ENCODE measurements around the gene UBE3C. TPM values are rescaled to one million over a fixed set of nuclear protein-coding genes. Genes with fewer than 3 reads are reported as not detected.

The UBE3C gene
- 61.4 to 74.3 TPM (median 68.2 TPM) in 5 replicates for total RNA-seq (2022; extraction: Qiagen RNA extraction)

DNA sequence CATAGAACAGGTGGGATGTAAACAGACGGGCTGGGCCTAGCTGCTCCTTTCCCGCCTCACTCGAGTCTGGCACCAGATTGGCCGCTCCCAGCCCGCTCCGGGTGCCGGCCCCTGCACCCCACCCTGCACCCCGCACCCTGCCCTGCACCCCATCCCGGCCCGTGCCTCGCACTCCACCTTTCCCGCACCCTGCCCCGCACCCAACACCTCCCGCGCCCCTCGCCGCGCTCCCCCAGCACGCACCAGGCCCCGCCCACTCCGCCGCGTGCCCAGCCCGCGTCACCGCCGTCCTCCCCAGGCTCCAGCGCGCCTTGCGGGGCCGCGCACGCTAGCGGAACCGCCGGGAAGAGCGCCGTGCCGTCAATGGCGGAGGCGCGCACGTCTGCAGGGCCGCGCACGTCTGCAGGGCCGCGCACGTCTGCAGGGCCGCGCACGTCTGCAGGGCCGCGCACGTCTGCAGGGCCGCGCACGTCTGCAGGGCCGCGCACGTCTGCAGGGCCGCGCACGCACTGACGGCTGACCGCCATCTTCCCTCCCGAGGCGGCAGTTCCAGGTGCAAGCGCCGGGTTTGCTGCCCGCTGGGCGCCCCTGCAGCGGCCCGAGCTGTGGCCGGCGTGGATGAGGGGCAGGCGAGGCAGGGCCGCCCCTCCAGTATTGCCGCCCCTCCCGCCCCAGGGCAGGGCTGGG is at the start of gene UBE3C:
Gene UBE3C, plus strand, starts transcription at position 503 of the 687 bp plus-strand sequence. CDS start 347 bp downstream, outside the sequence.

Other genes with a start within 250 kb of the UBE3C start
- 24.4 to 40.4 TPM (median 36.6 TPM) in 5 replicates for gene LMBR1, start 245.7 kb upstream of the UBE3C start, total RNA-seq (2022; extraction: Qiagen RNA extraction)
- 15.7 to 20.5 TPM (median 19.0 TPM) in 5 replicates for gene NOM1, start 189.2 kb upstream of the UBE3C start, total RNA-seq (2022; extraction: Qiagen RNA extraction)
- gene MNX1, start 128.3 kb upstream of the UBE3C start, total RNA-seq (2022; extraction: Qiagen RNA extraction), result 2.8 to 4.8 TPM (median 4.2 TPM) in 5 replicates
- gene DNAJB6, start 198.1 kb downstream of the UBE3C start, total RNA-seq (2022; extraction: Qiagen RNA extraction), result 91.5 to 135 TPM (median 115 TPM) in 5 replicates